Measurements from ENCODE around the gene MYO1C. TPM values are rescaled to one million over a fixed set of nuclear protein-coding genes. Genes with fewer than 3 reads are reported as not detected.

MYO1C gene
- total RNA-seq, 8 experiments from 2014 or later: 4.4 to 76.2 (median 16.8) TPM

GRCh38 chr17:1474402-1475189 is 17.9 kb downstream of the MYO1C start:
- in situ Hi-C loops (cut with MboI; ENCODE audit: low pct_unique_long_range_greater_than_20kb in 2 of 9, low sequenced_read_pairs in 9 of 9, unreplicated experiment in 9 of 9): no loop called here
- Histone ChIP-seq H3K27ac (no peak overlapping the region), H3K4me1 (replicated peaks in 1 of 2) (peaks cover 0 to 3% of the 10 kb centered on the region in 2 donors), H3K4me3 (no peak overlapping the region)
- 69 to 100% (median 90%) methylated on average over 1 to 7 of the region's 31 CpGs; no CpG with 5 or more reads in 6 of the 10 experiments for WGBS, 10 experiments
- ATAC-seq (replicated peaks in 6 of 8): no peak

DNA sequence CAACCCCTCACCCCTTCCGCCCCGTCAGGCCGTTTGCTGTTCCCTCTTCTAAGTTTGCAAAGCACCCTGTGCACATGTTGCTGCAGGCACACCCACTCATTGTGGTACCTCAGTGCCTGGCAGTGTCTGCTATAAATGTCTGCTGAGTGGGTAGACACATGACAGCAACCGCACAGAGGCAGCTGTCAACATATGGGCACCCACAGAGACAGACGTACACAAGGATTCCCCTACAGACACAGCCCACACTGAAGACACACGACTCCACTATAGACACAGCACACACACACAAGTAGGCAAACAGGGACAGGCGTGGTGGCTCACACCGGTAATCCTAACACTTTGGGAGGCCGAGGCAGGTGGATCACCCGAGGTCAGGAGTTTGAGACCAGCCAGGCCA is 18.6 kb downstream of the MYO1C start:
- WGBS, 10 experiments: 40 to 100% methylated on average over 1 of the region's 10 CpGs; no CpG with 5 or more reads in 8 of the 10 experiments
- H3K4me1 ChIP-seq (replicated peaks in 1 of 2): peaks cover 0 to 3% of the 10 kb centered on the region in 2 donors
- H3K27ac ChIP-seq: no peak overlapping the region
- in situ Hi-C loops (cut with MboI; ENCODE audit: low pct_unique_long_range_greater_than_20kb in 2 of 9, low sequenced_read_pairs in 9 of 9, unreplicated experiment in 9 of 9): no loop called here
- ATAC-seq (replicated peaks in 6 of 8): no peak
- no peak overlapping the region for H3K4me3 ChIP-seq

- peak in 6 of 8 experiments; percentile 16 to 77 (median 50) for ATAC-seq (replicated peaks in 6 of 8)
- peaks cover 3 to 8% of the 10 kb centered on the region in 2 donors for H3K4me1 ChIP-seq (replicated peaks in 1 of 2)
- in situ Hi-C loops (cut with MboI; ENCODE audit: low pct_unique_long_range_greater_than_20kb in 2 of 9, low sequenced_read_pairs in 9 of 9, unreplicated experiment in 9 of 9): no loop called here
- H3K4me3 ChIP-seq: no peak overlapping the region
- no peak overlapping the region for H3K27ac ChIP-seq
- WGBS, 10 experiments: 0 to 100% (median 85%) methylated on average over 1 to 4 of the region's 11 CpGs; no CpG with 5 or more reads in 7 of the 10 experiments
Measured at GRCh38 chr17:1473170-1473569, 19.3 kb downstream of the MYO1C start.

GRCh38 chr17:1471911-1472821 is 20.3 kb downstream of the MYO1C start:
- Histone ChIP-seq H3K4me1 (replicated peaks in 1 of 2) (peaks cover 6 to 13% of the 10 kb centered on the region in 2 donors), H3K4me3 (no peak overlapping the region), H3K27ac (no peak overlapping the region)
- ATAC-seq (replicated peaks in 6 of 8): peak in 2 of 8 experiments; percentile 16 to 38
- in situ Hi-C loops (cut with MboI; ENCODE audit: low pct_unique_long_range_greater_than_20kb in 2 of 9, low sequenced_read_pairs in 9 of 9, unreplicated experiment in 9 of 9): no loop called here
- 65 to 100% (median 93%) methylated on average over 1 to 12 of the region's 42 CpGs; no CpG with 5 or more reads in 3 of the 10 experiments for WGBS, 10 experiments

DNA sequence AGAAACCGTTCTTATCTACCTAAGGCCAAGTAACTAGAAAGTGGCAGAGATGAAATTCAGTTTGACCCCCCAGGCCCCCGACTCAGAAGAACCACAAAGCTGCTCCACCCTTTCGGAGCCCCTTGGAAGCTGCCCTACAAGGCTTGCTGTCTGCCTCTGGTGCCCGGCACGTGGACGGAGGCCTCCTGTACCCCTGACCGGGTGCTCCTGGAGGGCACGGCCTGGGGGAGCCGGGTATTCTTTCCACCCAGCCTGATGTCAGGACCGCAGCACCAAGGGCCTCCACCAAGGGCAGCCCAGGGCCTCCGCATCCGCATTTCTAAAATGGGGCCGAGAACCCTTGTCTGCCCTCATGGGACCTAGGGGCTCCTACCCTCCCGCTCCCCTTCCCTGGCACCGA is 21.0 kb downstream of the MYO1C start:
- Histone ChIP-seq H3K4me1 (replicated peaks in 1 of 2) (peaks cover 6 to 13% of the 10 kb centered on the region in 2 donors), H3K27ac (no peak overlapping the region), H3K4me3 (no peak overlapping the region)
- in situ Hi-C loops (cut with MboI; ENCODE audit: low pct_unique_long_range_greater_than_20kb in 2 of 9, low sequenced_read_pairs in 9 of 9, unreplicated experiment in 9 of 9): no loop called here
- no peak for ATAC-seq (replicated peaks in 6 of 8)
- WGBS, 10 experiments: 91 to 100% (median 100%) methylated on average over 1 to 7 of the region's 15 CpGs; no CpG with 5 or more reads in 7 of the 10 experiments

- no peak overlapping the region for H3K27ac ChIP-seq
- 87 to 100% methylated on average over 1 to 6 of the region's 25 CpGs; no CpG with 5 or more reads in 8 of the 10 experiments for WGBS, 10 experiments
- no peak overlapping the region for H3K4me3 ChIP-seq
- in situ Hi-C loops (cut with MboI; ENCODE audit: low pct_unique_long_range_greater_than_20kb in 2 of 9, low sequenced_read_pairs in 9 of 9, unreplicated experiment in 9 of 9): no loop called here
- peaks cover 6 to 13% of the 10 kb centered on the region in 2 donors for H3K4me1 ChIP-seq (replicated peaks in 1 of 2)
- no peak for ATAC-seq (replicated peaks in 6 of 8)
Measured at GRCh38 chr17:1470755-1471462, 21.6 kb downstream of the MYO1C start.

GRCh38 chr17:1470071-1470754 is 22.3 kb downstream of the MYO1C start:
- 17 to 100% (median 83%) methylated on average over 1 of the region's 33 CpGs; no CpG with 5 or more reads in 7 of the 10 experiments for WGBS, 10 experiments
- Histone ChIP-seq H3K4me3 (no peak overlapping the region), H3K27ac (no peak overlapping the region), H3K4me1 (replicated peaks in 1 of 2) (peaks cover 6 to 13% of the 10 kb centered on the region in 2 donors)
- in situ Hi-C loops (cut with MboI; ENCODE audit: low pct_unique_long_range_greater_than_20kb in 2 of 9, low sequenced_read_pairs in 9 of 9, unreplicated experiment in 9 of 9): no loop called here
- ATAC-seq (replicated peaks in 6 of 8): no peak

DNA sequence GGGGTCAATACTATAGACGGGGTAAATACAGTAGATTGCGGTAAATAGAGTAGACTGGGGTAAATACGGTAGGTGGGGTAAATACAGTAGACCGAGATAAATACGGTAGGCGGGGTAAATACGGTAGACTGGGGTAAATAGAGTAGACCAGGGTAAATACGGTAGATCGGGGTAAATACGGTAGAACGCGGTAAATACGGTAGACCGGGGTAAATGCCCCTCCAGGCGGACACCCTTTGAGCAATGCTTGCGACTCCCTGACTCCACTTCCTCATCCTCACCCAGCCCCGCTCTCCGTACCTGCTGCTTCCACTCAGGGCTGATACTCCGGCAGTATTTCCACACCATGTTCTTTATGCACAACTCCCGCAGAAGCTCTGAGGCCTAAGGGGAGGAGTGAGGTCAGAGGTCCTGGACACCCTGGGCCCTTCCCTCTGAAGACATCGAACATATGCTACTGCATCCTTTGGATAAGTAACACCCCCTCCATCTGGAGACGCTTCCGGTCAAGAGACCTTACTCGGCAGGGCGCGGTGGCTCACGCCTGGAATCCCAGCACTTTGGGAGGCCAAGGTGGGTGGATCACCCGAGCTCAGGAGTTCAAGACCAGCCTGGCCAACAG is 23.1 kb downstream of the MYO1C start:
- ATAC-seq (replicated peaks in 6 of 8): no peak
- in situ Hi-C loops (cut with MboI; ENCODE audit: low pct_unique_long_range_greater_than_20kb in 2 of 9, low sequenced_read_pairs in 9 of 9, unreplicated experiment in 9 of 9): no loop called here
- 39 to 94% (median 84%) methylated on average over 9 to 20 of the region's 28 CpGs; no CpG with 5 or more reads in 1 of the 10 experiments for WGBS, 10 experiments
- Histone ChIP-seq H3K4me1 (replicated peaks in 1 of 2) (peaks cover 6 to 13% of the 10 kb centered on the region in 2 donors), H3K27ac (no peak overlapping the region), H3K4me3 (no peak overlapping the region)

DNA sequence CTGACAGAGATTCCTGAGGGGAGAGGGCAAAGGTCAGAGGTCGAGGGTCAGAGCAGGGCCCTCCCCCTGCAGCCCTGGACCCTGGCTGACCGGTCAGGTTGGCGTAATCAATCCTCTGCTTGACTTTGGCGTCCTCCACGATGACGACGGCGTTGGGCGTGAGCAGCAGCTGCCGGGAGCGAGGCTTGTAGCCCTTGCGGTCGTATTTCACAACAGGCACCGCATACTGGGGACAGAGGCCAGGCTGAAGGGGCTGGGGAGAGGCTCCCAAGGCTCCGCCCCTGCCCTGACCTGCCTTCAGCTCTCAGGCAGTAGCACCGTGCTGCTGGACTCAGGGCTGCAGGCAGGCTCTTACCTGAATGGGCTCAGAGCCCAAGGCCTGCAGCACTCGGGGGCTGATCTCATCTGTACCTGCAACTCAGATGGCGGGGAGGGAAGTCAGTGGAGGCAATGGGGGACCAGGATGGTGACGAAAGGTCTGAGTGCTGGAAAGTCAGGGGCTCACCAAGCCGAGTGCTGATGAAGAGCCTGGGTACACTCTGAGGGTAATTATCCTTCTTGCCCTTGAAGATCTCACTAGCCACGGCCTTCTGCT is 24.5 kb downstream of the MYO1C start:
- H3K4me3 ChIP-seq: no peak overlapping the region
- WGBS, 10 experiments: 40 to 85% (median 77%) methylated on average over 1 to 7 of the region's 21 CpGs; no CpG with 5 or more reads in 6 of the 10 experiments
- H3K27ac ChIP-seq: peak overlapping the region in 1 of 2 donors; percentile 70
- peaks cover 6 to 13% of the 10 kb centered on the region in 2 donors for H3K4me1 ChIP-seq (replicated peaks in 1 of 2)
- ATAC-seq (replicated peaks in 6 of 8): peak in 6 of 8 experiments; percentile 22 to 67 (median 37)
- in situ Hi-C loops (cut with MboI; ENCODE audit: low pct_unique_long_range_greater_than_20kb in 2 of 9, low sequenced_read_pairs in 9 of 9, unreplicated experiment in 9 of 9): no loop called here

GRCh38 chr17:1467258-1467657 is 25.2 kb downstream of the MYO1C start:
- Histone ChIP-seq H3K4me1 (replicated peaks in 1 of 2) (peaks cover 6 to 11% of the 10 kb centered on the region in 2 donors), H3K27ac (no peak overlapping the region), H3K4me3 (no peak overlapping the region)
- WGBS, 10 experiments: 100% methylated on average over 2 to 4 of the region's 16 CpGs; no CpG with 5 or more reads in 8 of the 10 experiments
- in situ Hi-C loops (cut with MboI; ENCODE audit: low pct_unique_long_range_greater_than_20kb in 2 of 9, low sequenced_read_pairs in 9 of 9, unreplicated experiment in 9 of 9): no loop called here
- ATAC-seq (replicated peaks in 6 of 8): no peak

GRCh38 chr17:1464186-1464585 is 28.3 kb downstream of the MYO1C start:
- no peak for ATAC-seq (replicated peaks in 6 of 8)
- in situ Hi-C loops (cut with MboI; ENCODE audit: low pct_unique_long_range_greater_than_20kb in 2 of 9, low sequenced_read_pairs in 9 of 9, unreplicated experiment in 9 of 9): no loop called here
- H3K4me1 ChIP-seq (replicated peaks in 1 of 2): peaks cover 6 to 10% of the 10 kb centered on the region in 2 donors
- WGBS, 10 experiments: 80 to 100% methylated on average over 1 of the region's 8 CpGs; no CpG with 5 or more reads in 8 of the 10 experiments
- H3K27ac ChIP-seq: no peak overlapping the region
- H3K4me3 ChIP-seq: no peak overlapping the region

All from motor neuron (in vitro differentiated cells).